HFFc6 (cell line): Measurements from ENCODE around the gene C8A. TPM values are rescaled to one million over a fixed set of nuclear protein-coding genes. Genes with fewer than 3 reads are reported as not detected.

Experiments used
- DNase-seq: peaks from one replicate; pipeline ENCODE4 v3.0.0-alpha.2; 2018
- H3K27ac Mint-ChIP-seq: 2 replicates; pipeline ENCODE4 v1.8.0; 2020; ENCODE audit warnings: mild to moderate bottlenecking, mixed read lengths
- H3K27me3 Mint-ChIP-seq: 2 replicates; pipeline ENCODE4 v1.8.0; 2021; ENCODE audit warnings: mild to moderate bottlenecking, moderate library complexity, mixed read lengths; ENCODE audit not compliant: insufficient read depth
- H3K36me3 Mint-ChIP-seq: 2 replicates; pipeline ENCODE4 v1.8.0; 2021; ENCODE audit warnings: low read depth, mixed read lengths
- H3K4me1 Mint-ChIP-seq: 2 replicates; pipeline ENCODE4 v1.8.0; 2020; ENCODE audit warnings: low read depth, mixed read lengths
- H3K4me3 Mint-ChIP-seq: 2 replicates; pipeline ENCODE4 v1.8.0; 2020; ENCODE audit warnings: mild to moderate bottlenecking, moderate library complexity, mixed read lengths
- H3K9me3 Mint-ChIP-seq: 2 replicates; pipeline ENCODE4 v1.8.0; 2020; ENCODE audit warnings: mild to moderate bottlenecking, mixed read lengths
- total RNA-seq, 6 experiments: library from RNA; stranded (reverse); fragmentation: NEBNext Ultra II Directional; extraction: Animal tissue kit (Norgen Biotek cat#: 25700); gene quantifications; 2 replicates in 1 of 6; 3 replicates in 5 of 6; pipeline ENCODE4 v1.2.3, GENCODE V29; 2021
- TF ChIP-seq, protein P1 (sequence below): fragments of 200-600 bp; sonication (generic); IDR thresholded peaks from 2 replicates; pipeline ENCODE4 v1.5.0; 2021; ENCODE audit warnings: antibody characterized with exemption, mild to moderate bottlenecking

The C8A gene
- total RNA-seq, 6 experiments from 2014 or later = not detected

- peaks cover 13% of the 10 kb centered on the region for H3K27me3 Mint-ChIP-seq
- no peak overlapping the region for H3K4me3 Mint-ChIP-seq
- TF ChIP-seq, protein P1, sequence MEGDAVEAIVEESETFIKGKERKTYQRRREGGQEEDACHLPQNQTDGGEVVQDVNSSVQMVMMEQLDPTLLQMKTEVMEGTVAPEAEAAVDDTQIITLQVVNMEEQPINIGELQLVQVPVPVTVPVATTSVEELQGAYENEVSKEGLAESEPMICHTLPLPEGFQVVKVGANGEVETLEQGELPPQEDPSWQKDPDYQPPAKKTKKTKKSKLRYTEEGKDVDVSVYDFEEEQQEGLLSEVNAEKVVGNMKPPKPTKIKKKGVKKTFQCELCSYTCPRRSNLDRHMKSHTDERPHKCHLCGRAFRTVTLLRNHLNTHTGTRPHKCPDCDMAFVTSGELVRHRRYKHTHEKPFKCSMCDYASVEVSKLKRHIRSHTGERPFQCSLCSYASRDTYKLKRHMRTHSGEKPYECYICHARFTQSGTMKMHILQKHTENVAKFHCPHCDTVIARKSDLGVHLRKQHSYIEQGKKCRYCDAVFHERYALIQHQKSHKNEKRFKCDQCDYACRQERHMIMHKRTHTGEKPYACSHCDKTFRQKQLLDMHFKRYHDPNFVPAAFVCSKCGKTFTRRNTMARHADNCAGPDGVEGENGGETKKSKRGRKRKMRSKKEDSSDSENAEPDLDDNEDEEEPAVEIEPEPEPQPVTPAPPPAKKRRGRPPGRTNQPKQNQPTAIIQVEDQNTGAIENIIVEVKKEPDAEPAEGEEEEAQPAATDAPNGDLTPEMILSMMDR = no peak
- H3K36me3 Mint-ChIP-seq = no peaks in the 10 kb centered on the region
- no peaks in the 10 kb centered on the region for H3K9me3 Mint-ChIP-seq
- H3K27ac Mint-ChIP-seq = no peak overlapping the region
- no peak for DNase-seq
- H3K4me1 Mint-ChIP-seq = peaks cover 19% of the 10 kb centered on the region
These were observed 38.3 kb upstream of the C8A start for GRCh38 chr1:56816264-56816663.

- H3K4me1 Mint-ChIP-seq = peaks cover 21% of the 10 kb centered on the region
- no peak overlapping the region for H3K4me3 Mint-ChIP-seq
- no peaks in the 10 kb centered on the region for H3K9me3 Mint-ChIP-seq
- TF ChIP-seq, protein P1 = no peak
- DNase-seq = no peak
- H3K27ac Mint-ChIP-seq = no peak overlapping the region
- no peaks in the 10 kb centered on the region for H3K36me3 Mint-ChIP-seq
- peaks cover 12% of the 10 kb centered on the region for H3K27me3 Mint-ChIP-seq
These were observed 37.7 kb upstream of the C8A start for GRCh38 chr1:56816909-56817308.

DNA sequence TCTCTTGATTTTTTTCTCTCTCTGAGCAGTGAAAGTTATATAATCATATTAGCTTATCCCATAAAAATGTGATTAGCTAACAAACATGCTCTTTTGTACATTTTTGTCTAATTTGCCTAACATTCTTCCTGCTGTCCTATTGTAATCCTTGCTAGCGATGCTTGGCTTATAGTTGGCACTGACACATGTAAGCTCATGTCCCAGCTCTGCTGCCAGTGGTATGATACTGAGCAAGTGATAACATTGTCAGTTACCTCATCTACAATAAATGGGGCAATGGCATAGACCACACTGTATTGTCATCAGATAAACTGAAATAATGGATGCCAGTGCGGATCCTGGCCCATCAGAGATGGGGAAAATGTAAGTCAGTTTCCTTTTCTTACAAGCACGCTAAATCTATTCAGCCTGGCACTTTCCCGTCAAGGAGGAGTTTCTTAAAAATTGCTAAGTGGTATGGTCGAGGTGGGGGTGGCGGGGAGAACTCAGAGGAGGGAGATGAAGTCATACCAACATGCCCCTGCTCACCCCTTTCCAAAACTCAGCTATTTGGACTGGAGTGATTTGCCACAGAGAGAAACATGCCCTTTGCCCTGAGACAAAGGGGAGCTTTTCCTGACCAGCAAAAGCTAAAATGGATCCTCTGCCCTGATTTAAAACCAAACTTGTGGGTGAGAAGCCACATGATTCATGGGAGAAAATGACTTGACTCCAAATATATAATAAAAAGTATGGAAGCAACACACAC, 36.7 kb upstream of the C8A start:
- DNase-seq = peak; percentile 3
- TF ChIP-seq, protein P1 = no peak
- Mint-ChIP-seq H3K9me3 (no peaks in the 10 kb centered on the region), H3K36me3 (no peaks in the 10 kb centered on the region), H3K27me3 (peaks cover 12% of the 10 kb centered on the region), H3K27ac (no peak overlapping the region), H3K4me1 (peaks cover 21% of the 10 kb centered on the region), H3K4me3 (no peak overlapping the region)

GRCh38 chr1:56819387-56819899, 35.2 kb upstream of the C8A start, which contains the start of gene FYB2:
Gene FYB2, minus strand, starts transcription at chr1:56819404. Its CDS starts 114 bp downstream, at chr1:56819290.
- TF ChIP-seq, protein P1 = no peak
- no peak for DNase-seq
- Mint-ChIP-seq H3K27me3 (peaks cover 12% of the 10 kb centered on the region), H3K27ac (no peak within 1 kb of the TSS), H3K36me3 (no peaks in the 10 kb centered on the region), H3K4me3 (no peak within 1 kb of the TSS), H3K4me1 (peaks cover 28% of the 10 kb centered on the region), H3K9me3 (no peaks in the 10 kb centered on the region)

- DNase-seq = peak; percentile 74
- H3K36me3 Mint-ChIP-seq = no peaks in the 10 kb centered on the region
- peaks cover 12% of the 10 kb centered on the region for H3K27me3 Mint-ChIP-seq
- no peak overlapping the region for H3K27ac Mint-ChIP-seq
- no peaks in the 10 kb centered on the region for H3K9me3 Mint-ChIP-seq
- TF ChIP-seq, protein P1 = peak; percentile 98
- no peak overlapping the region for H3K4me3 Mint-ChIP-seq
- H3K4me1 Mint-ChIP-seq = peaks cover 42% of the 10 kb centered on the region
These were observed 33.7 kb upstream of the C8A start for GRCh38 chr1:56820755-56821461.
